Activated CD8-positive, alpha-beta memory T cell treated with anti-CD3 and anti-CD28 coated beads, Interleukin-2, amount 50 U/mL, for 24 hours (primary cell): ENCODE measurements around the gene ABCC3.
"Not testable (repeated sequence)": the region's sequence is repeated elsewhere in the genome, so short reads cannot be mapped to it uniquely, and the experiment has no call there.

Source experiments
- DNase-seq: peaks from one replicate; pipeline ENCODE4 v3.0.0-alpha.2; 2020; ENCODE audit errors: extremely low read depth

The ABCC3 gene

GRCh38 chr17:50666316-50666715, 31.6 kb downstream of the ABCC3 start:
- DNase-seq = no peak

DNA sequence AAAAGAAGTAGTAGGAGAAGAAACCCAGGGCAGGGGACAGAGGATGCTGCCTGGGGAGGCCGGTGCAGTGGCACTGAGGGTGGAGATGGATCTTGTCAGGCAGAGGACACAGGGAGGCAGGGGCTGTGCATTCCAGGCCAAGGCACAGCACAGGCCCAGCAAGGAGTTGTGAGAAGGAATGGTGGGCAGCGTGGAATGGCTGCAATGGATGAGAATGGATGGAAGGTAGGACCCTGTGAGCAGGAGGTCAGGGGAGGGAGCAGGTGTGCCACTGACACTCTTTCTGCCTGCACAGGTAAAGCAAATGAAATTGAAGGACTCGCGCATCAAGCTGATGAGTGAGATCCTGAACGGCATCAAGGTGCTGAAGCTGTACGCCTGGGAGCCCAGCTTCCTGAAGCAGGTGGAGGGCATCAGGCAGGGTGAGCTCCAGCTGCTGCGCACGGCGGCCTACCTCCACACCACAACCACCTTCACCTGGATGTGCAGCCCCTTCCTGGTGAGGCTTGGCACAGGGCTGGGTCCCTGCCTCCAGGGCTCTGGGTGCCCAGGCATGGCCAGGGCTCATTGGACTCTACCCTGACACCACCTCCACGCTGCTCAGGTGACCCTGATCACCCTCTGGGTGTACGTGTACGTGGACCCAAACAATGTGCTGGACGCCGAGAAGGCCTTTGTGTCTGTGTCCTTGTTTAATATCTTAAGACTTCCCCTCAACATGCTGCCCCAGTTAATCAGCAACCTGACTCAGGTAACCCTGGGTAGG, 32.8 kb downstream of the ABCC3 start:
- no peak for DNase-seq

GRCh38 chr17:50668025-50668837, 33.5 kb downstream of the ABCC3 start:
- DNase-seq = no peak

DNA sequence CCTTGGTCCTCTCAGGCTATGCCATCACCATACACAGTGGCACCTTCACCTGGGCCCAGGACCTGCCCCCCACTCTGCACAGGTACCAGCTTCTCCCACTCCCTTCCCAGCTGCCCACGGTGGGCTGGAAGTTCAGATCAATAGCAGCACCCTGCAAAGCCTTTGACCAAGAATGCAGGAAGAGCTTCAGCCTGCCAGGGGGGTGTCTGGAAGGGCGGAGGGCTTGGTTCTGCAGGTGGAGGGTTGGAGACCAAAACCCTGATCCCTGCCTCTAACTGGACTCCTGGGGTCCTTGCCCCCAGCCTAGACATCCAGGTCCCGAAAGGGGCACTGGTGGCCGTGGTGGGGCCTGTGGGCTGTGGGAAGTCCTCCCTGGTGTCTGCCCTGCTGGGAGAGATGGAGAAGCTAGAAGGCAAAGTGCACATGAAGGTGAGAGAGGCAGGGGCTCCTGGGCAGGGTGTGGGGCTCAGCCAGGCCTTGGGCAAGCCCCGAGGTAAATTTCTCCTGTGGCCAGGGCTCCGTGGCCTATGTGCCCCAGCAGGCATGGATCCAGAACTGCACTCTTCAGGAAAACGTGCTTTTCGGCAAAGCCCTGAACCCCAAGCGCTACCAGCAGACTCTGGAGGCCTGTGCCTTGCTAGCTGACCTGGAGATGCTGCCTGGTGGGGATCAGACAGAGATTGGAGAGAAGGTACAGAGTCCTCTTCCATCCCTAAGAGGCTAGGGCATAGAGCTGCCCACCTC, 34.3 kb downstream of the ABCC3 start:
- no peak for DNase-seq

DNA sequence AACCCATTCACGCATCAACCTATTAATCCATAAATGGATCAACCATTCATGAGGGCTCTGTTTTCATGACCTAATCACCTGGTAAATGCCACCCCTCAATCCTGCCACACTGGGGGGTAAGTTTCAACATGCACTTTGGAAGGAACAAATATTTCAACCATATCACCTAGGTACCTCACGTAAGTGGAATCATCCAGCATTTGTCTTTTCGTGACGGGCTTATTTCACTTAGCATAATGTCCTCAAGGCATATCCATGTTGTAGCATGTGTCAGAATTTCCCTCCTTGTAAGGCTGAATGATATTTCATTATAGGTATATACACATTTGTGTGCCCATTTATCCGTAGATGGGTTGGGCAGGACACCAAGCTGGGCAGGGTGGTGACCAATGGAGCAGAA, 37.4 kb downstream of the ABCC3 start:
- no peak for DNase-seq

DNA sequence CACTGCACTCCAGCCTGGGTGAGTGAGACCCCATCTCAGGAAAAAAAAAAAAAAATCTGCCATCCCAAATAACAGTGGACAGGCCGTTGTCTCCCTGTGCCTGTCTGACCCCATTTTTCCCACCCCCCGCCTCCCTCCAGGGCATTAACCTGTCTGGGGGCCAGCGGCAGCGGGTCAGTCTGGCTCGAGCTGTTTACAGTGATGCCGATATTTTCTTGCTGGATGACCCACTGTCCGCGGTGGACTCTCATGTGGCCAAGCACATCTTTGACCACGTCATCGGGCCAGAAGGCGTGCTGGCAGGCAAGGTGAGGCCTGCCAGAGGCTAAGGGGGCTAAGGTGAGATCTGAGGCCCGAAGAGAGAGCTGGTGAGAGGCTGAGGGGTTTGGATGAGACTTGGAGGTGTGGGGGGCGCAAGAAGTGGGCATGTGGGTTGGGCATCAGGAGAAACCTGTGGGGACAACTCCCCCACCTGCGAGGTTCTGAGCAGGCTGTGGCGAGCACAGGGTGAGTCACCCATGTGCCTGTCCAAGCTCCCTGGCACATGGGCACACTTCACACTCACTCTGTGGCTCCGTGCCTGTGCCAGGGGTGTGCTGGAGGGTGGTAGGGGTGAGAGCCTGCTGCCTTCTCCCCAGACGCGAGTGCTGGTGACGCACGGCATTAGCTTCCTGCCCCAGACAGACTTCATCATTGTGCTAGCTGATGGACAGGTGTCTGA, 38.3 kb downstream of the ABCC3 start:
- no peak for DNase-seq

- no peak for DNase-seq
Measured at GRCh38 chr17:50675190-50675589, 40.5 kb downstream of the ABCC3 start.

DNA sequence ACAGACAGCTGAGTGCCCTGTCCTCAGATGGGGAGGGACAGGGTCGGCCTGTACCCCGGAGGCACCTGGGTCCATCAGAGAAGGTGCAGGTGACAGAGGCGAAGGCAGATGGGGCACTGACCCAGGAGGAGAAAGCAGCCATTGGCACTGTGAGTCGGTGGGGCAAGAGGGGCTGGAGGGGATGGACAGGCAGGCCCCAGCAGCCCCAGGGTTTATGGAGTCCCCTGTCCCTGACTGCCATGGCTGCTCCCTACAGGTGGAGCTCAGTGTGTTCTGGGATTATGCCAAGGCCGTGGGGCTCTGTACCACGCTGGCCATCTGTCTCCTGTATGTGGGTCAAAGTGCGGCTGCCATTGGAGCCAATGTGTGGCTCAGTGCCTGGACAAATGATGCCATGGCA, 40.9 kb downstream of the ABCC3 start:
- DNase-seq = no peak

DNA sequence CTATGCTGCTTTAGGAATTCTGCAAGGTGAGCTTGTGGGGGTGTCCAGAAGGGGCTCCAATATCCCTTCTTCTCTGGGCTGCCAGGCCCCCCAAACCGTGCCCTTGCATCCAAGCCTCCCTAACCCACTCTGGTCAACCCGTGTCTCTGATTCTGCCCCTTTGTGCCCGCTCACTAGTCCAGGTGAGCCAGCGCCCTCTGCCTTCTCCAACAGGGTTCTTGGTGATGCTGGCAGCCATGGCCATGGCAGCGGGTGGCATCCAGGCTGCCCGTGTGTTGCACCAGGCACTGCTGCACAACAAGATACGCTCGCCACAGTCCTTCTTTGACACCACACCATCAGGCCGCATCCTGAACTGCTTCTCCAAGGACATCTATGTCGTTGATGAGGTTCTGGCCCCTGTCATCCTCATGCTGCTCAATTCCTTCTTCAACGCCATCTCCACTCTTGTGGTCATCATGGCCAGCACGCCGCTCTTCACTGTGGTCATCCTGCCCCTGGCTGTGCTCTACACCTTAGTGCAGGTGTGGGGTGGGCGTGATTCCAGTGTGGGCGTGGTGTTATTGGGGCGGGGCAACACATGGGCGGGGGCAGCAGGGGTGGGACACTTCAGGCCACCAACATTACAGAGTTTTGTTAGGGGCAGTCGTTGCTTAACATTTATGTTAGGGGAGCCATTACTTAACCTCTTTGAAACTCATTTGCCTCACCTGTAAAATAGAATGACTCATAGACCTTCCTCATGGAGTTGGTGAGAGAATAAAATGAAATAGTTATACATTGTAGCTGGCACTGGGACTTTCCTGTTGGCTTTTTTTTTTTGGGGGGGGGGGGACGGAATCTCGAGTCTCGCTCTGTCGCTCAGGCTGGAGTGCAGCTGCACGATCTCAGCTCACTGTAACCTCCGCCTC, 41.6 kb downstream of the ABCC3 start:
- DNase-seq = no peak

DNA sequence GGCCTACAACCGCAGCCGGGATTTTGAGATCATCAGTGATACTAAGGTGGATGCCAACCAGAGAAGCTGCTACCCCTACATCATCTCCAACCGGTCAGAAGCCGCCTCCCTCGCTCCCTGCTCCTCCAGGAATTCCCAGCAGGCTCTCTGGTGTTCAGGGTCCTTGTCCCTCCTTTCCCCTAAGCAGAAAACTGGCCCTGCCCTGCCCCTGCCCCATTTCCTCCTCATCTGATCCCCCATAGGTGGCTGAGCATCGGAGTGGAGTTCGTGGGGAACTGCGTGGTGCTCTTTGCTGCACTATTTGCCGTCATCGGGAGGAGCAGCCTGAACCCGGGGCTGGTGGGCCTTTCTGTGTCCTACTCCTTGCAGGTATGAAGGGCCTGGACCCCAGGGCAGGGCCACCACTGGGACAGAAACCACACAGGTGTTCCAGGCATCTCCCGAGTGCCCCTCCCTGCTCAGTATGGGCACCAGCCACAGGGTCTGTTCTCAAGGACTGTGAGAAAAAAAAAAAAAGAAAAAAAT, 43.2 kb downstream of the ABCC3 start:
- DNase-seq = no peak

DNA sequence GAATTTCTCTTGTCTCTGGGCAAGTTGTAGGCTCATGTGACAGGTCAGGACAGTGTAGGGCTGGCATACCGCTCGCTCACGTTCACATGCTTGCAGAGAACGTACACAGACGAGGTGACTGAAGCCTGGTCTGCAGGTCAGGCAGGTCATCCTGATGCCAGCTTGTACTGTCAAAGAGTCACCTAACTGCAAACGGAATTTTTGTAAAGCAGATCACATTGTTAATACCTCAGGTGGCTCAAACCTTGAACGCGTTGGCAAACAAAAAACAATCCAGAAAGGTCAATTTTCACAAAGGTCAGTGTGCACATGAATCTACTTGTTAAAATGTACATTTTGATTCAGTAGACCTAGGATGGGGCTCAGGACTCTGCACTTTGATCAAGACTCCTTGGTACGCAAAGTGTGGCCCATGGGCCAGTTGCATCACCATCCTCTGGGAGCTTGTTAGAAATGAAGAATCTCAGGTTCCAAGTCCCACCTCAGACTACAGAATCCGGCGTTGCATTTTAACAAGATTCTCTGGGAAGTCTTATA, 44.4 kb downstream of the ABCC3 start:
- DNase-seq = no peak

DNA sequence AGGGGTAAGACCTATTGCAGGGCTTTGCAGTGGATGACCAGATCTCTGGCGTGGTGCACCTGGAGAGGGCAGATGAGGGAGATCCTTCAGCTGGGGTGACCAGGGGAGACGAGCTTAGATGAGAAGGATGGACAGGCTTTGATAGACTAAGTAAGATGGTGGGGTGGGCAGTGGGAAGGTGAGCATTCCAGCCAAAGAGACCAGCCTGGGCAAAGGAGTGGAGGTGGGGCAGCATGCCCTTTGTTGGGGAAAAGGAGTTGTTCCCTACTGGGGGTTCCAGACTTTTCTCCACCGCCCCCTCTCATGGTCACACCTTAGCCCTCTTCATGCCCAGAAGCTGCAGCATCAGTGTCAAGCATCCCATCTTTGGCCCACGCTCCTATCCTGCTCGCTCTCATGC, 45.4 kb downstream of the ABCC3 start:
- DNase-seq = no peak

DNA sequence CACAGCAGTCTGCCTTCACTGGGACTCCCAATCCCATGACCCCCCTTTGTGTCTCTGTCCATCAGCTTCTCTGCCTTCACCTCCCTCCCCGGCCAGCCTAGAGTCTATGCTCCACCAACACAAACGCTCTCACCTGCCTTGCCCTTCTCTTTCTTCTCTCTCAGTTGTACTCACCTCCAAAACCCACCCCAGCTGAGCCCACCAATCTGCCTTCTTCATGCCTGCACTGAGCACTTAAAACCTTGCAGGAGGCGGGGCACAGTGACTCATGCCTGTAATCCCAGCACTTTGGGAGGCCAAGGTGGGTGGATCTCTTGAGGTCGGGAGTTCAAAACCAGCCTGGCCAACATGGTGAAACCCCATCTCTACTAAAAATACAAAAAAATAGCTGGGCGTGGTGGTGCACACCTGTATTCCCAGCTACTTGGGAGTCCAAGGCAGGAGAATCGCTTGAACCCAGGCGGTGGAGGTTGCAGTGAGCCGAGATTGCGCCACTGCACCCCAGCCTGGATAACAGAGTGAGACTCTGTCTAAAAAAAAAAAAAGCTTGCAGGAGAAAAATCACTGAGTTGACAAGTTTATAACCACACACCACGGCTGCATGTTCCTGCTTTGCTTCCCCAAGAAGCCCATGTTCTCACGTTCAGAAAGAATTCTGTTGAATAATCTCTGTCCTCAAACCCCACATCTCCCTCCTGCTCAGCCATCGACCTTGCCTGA, 46.0 kb downstream of the ABCC3 start:
- DNase-seq = not testable (repeated sequence)

GRCh38 chr17:50681263-50682200, 46.9 kb downstream of the ABCC3 start:
- DNase-seq = no peak

GRCh38 chr17:50682441-50682840, 47.8 kb downstream of the ABCC3 start:
- no peak for DNase-seq

GRCh38 chr17:50682938-50683337, 48.3 kb downstream of the ABCC3 start:
- DNase-seq = no peak

GRCh38 chr17:50683434-50684287, 49.0 kb downstream of the ABCC3 start:
- DNase-seq = no peak

GRCh38 chr17:50684288-50684611, 49.6 kb downstream of the ABCC3 start:
- DNase-seq = no peak
